ENCODE measurements around the gene APLN. TPM values are rescaled to one million over a fixed set of nuclear protein-coding genes. Genes with fewer than 3 reads are reported as not detected.

APLN gene
- total RNA-seq, 1 donor: under 0.01 TPM

GRCh38 chrX:129626026-129626425 lies 28.7 kb downstream of the APLN start:
- no peak for TF ChIP-seq CTCF (IDR thresholded peaks at IDR 0.05; ENCODE audit: insufficient read depth, low read depth, low read length)
- no peak overlapping the region for H3K4me3 ChIP-seq (ENCODE audit: low read depth, low read length)
- no peak for DNase-seq (ENCODE audit: low read depth)

- no peak overlapping the region for H3K4me3 ChIP-seq (ENCODE audit: low read depth, low read length)
- no peak for TF ChIP-seq CTCF (IDR thresholded peaks at IDR 0.05; ENCODE audit: insufficient read depth, low read depth, low read length)
- no peak for DNase-seq (ENCODE audit: low read depth)
Measured at GRCh38 chrX:129622757-129623301, 31.9 kb downstream of the APLN start.

GRCh38 chrX:129618997-129619396 lies 35.8 kb downstream of the APLN start:
- no peak for TF ChIP-seq CTCF (IDR thresholded peaks at IDR 0.05; ENCODE audit: insufficient read depth, low read depth, low read length)
- no peak for DNase-seq (ENCODE audit: low read depth)
- H3K4me3 ChIP-seq (ENCODE audit: low read depth, low read length): no peak overlapping the region

- no peak overlapping the region for H3K4me3 ChIP-seq (ENCODE audit: low read depth, low read length)
- no peak for TF ChIP-seq CTCF (IDR thresholded peaks at IDR 0.05; ENCODE audit: insufficient read depth, low read depth, low read length)
- DNase-seq (ENCODE audit: low read depth): no peak
Measured at GRCh38 chrX:129617420-129617819, 37.3 kb downstream of the APLN start.

- TF ChIP-seq CTCF (IDR thresholded peaks at IDR 0.05; ENCODE audit: insufficient read depth, low read depth, low read length): no peak
- no peak for DNase-seq (ENCODE audit: low read depth)
- no peak overlapping the region for H3K4me3 ChIP-seq (ENCODE audit: low read depth, low read length)
Measured at GRCh38 chrX:129614481-129615255, 40.1 kb downstream of the APLN start.

GRCh38 chrX:129613596-129613995 lies 41.2 kb downstream of the APLN start:
- H3K4me3 ChIP-seq (ENCODE audit: low read depth, low read length): no peak overlapping the region
- TF ChIP-seq CTCF (IDR thresholded peaks at IDR 0.05; ENCODE audit: insufficient read depth, low read depth, low read length): no peak
- DNase-seq (ENCODE audit: low read depth): no peak
